Right atrium auricular region (tissue), 2 donors: ENCODE measurements around the gene HNRNPA0. TPM values are rescaled to one million over a fixed set of nuclear protein-coding genes. Genes with fewer than 3 reads are reported as not detected.

Source experiments
- DNase-seq: peaks from one replicate; pipeline ENCODE4 v3.0.0-alpha.2; 2019; ENCODE audit warnings: low spot score
- H3K27ac ChIP-seq, 2 donors: fragments of 200-600 bp; sonication (generic); 1 replicate in 1 of 2; 2 replicates in 1 of 2; pipeline ENCODE4 v1.5.1; 2016 to 2019
- H3K27me3 ChIP-seq, 2 donors: fragments of 200-600 bp; sonication (generic); one replicate each; pipeline versions ENCODE4 v1.5.1 to v1.6.0; 2017 to 2019
- H3K36me3 ChIP-seq: fragments of 200-600 bp; sonication (generic); one replicate; pipeline ENCODE4 v1.5.1; 2016
- H3K4me1 ChIP-seq, 2 donors: fragments of 200-600 bp; sonication (generic); one replicate each; pipeline versions ENCODE4 v1.5.1 to v1.6.0; 2017 to 2019
- H3K4me3 ChIP-seq, 2 donors: fragments of 200-600 bp; sonication (generic); 1 replicate in 1 of 2; 2 replicates in 1 of 2; pipeline ENCODE4 v1.5.1; 2017 to 2019; ENCODE audit warnings: mild to moderate bottlenecking in 1 of 2, moderate library complexity in 1 of 2
- H3K9me3 ChIP-seq, 2 donors: fragments of 200-600 bp; sonication (generic); one replicate each; pipeline ENCODE4 v1.5.1; 2019
- total RNA-seq, 2 donors: library from RNA; depleted of rRNA; stranded (reverse); fragments of >200 nt; gene quantifications; one replicate each; pipeline ENCODE4 v1.1.0, GENCODE V29; 2016
- TF ChIP-seq, protein P1 (sequence below), 2 donors: fragments of 200-600 bp; sonication (generic); IDR thresholded peaks; one replicate each; pipeline ENCODE4 v1.5.1; 2019; ENCODE audit warnings: antibody characterized with exemption in 2 of 2

HNRNPA0 gene
- total RNA-seq, 2 donors from 2014 or later, result 6.9 to 8.6 TPM

DNA sequence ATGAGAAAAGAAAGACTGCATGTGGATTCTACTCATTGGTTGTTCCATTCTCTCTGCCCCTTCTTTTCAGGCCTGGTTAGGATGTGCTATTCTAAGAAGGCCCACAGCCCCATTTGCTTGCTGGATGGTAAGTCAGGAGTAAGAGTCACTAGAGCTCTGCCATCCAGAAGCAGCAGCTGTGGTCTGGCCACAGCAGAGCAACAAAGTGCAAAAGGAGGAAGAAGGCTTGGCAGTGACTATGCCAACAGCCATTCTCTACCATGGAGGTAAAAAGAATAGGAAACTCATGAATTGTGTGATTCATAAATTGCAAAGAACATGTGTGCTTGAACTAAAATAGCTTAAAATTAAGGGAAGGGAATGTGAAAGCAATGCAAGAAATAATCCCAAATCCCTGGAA, 39.2 kb downstream of the HNRNPA0 start:
- peaks cover 0 to 5% of the 10 kb centered on the region in 2 donors for H3K9me3 ChIP-seq
- no peaks in the 10 kb centered on the region for H3K27me3 ChIP-seq
- TF ChIP-seq, protein P1, sequence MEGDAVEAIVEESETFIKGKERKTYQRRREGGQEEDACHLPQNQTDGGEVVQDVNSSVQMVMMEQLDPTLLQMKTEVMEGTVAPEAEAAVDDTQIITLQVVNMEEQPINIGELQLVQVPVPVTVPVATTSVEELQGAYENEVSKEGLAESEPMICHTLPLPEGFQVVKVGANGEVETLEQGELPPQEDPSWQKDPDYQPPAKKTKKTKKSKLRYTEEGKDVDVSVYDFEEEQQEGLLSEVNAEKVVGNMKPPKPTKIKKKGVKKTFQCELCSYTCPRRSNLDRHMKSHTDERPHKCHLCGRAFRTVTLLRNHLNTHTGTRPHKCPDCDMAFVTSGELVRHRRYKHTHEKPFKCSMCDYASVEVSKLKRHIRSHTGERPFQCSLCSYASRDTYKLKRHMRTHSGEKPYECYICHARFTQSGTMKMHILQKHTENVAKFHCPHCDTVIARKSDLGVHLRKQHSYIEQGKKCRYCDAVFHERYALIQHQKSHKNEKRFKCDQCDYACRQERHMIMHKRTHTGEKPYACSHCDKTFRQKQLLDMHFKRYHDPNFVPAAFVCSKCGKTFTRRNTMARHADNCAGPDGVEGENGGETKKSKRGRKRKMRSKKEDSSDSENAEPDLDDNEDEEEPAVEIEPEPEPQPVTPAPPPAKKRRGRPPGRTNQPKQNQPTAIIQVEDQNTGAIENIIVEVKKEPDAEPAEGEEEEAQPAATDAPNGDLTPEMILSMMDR (IDR thresholded peaks at IDR 0.05), result no peak
- H3K4me1 ChIP-seq, result peaks cover 0 to 1% of the 10 kb centered on the region in 2 donors
- no peak overlapping the region for H3K4me3 ChIP-seq
- H3K36me3 ChIP-seq, result peaks cover 8% of the 10 kb centered on the region
- H3K27ac ChIP-seq, result no peak overlapping the region
- DNase-seq, result no peak

DNA sequence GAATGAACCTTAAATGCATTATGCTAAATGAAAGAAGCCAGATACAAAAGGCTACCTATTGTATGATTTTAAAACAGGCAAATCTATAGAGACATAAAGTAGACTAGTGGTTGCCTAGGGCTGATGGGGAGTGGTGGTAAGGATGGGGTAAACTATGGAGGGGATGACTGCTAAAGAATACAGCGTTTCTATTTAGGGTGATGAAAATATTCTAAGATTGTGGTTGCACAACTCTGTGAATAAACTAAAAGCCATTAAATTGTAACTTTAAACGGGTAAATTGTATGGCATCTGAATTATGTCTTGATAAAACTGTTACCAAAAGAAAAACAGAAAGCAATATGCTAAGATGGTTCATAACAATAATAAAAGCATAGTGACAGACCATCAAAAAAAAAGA, 39.7 kb downstream of the HNRNPA0 start:
- Histone ChIP-seq H3K27ac (no peak overlapping the region), H3K9me3 (peaks cover 0 to 5% of the 10 kb centered on the region in 2 donors), H3K36me3 (peaks cover 9% of the 10 kb centered on the region), H3K27me3 (no peaks in the 10 kb centered on the region), H3K4me3 (no peak overlapping the region), H3K4me1 (peaks cover 0 to 6% of the 10 kb centered on the region in 2 donors)
- TF ChIP-seq, protein P1 (IDR thresholded peaks at IDR 0.05), result no peak
- no peak for DNase-seq

DNA sequence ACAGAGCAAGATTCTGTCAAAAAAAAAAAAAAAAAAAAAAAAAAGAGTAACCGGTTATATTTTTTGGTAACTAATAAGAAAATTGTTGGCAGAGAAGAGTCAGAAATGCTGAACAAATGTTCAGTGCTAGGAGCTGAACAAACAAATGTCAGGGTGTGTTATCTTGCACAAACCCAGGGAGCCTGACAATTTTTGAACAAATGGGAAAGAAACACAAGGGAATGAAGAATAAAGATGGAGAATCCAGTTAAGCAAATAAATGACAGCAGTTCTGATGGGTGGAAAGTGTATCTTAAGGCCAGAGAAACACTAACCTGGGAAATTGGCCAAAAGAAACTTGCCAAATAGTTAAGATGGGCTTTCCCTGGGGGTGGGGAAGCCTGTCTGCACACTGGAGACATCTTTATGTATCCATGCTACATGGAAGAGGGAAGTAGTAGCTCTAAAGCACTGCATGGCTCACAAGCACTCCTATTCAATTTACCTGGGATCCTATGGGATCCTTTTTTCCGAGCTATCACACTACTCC, 42.0 kb downstream of the HNRNPA0 start:
- TF ChIP-seq, protein P1 (IDR thresholded peaks at IDR 0.05), result no peak
- peaks cover 13% of the 10 kb centered on the region for H3K36me3 ChIP-seq

DNA sequence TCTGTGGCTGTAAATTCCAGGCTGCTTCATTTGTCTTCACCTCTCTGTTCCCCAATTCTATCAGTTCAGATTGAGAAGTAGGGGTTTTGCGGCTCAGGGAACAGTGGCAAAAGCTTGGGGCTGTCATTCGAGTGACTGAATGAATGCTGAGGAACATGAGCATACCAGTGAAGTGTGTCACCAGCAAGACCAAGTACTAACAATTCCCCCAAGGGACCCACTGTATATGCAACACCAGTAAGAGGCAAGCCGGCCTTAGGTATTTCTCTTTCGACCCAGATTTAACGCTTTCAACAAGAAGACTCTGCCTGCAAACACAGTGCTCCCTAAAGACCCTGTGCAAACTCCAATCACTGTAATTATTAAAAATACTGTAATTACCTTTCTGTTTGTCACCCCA, 44.1 kb downstream of the HNRNPA0 start:
- H3K4me3 ChIP-seq, result no peak overlapping the region
- H3K27me3 ChIP-seq, result no peaks in the 10 kb centered on the region
- no peak overlapping the region for H3K27ac ChIP-seq
- H3K4me1 ChIP-seq, result peaks cover 0 to 9% of the 10 kb centered on the region in 2 donors
- no peak for DNase-seq
- H3K9me3 ChIP-seq, result peaks cover 0 to 5% of the 10 kb centered on the region in 2 donors
- TF ChIP-seq, protein P1 (IDR thresholded peaks at IDR 0.05), result no peak
- peaks cover 13% of the 10 kb centered on the region for H3K36me3 ChIP-seq

More for the DNA sequence above, 42.0 kb downstream of the HNRNPA0 start:
- no peak overlapping the region for H3K4me3 ChIP-seq
- no peak overlapping the region for H3K27ac ChIP-seq
- H3K9me3 ChIP-seq, result peaks cover 0 to 5% of the 10 kb centered on the region in 2 donors
- no peak for DNase-seq
- peaks cover 0 to 9% of the 10 kb centered on the region in 2 donors for H3K4me1 ChIP-seq
- no peaks in the 10 kb centered on the region for H3K27me3 ChIP-seq

DNA sequence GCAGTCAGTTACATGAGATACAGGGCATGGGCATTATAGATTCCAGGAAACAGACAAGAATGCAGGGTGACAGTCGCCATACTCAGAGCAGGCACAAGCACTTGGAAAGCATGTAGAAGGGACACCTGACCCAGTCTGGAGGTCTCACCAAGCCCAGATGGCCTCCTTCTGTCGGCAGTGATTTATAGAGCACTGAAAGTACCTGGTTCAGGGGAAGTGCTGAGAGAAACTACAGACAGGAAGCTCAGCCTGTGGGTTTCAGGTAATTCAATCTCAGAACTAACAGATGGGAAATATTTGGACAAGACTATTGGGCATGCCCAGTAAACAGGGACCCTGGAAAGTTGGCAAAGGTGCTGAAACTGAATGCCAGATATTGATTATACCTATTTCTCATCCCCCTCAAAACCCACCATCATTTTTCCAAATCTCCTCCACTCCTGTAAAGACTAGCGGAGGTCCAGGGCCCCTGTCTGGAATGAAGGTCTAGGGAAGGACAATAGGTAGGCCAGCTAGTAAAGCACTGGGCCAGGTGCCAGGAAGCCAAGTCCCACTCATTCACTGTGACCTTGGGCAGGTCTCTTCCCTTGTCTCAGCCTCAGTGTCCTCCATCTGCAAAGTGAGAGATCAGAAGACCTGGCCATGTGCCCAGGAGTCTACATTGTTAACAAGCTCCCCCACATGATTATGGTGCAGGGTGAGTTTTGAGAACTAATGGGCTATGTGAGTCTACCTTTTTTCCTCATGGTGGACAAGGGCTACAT, 45.2 kb downstream of the HNRNPA0 start:
- TF ChIP-seq, protein P1 (IDR thresholded peaks at IDR 0.05), result no peak
- no peaks in the 10 kb centered on the region for H3K27me3 ChIP-seq
- no peak overlapping the region for H3K4me3 ChIP-seq
- no peak for DNase-seq
- peaks cover 9% of the 10 kb centered on the region for H3K36me3 ChIP-seq
- H3K4me1 ChIP-seq, result peaks cover 0 to 9% of the 10 kb centered on the region in 2 donors
- peaks cover 0 to 5% of the 10 kb centered on the region in 2 donors for H3K9me3 ChIP-seq
- H3K27ac ChIP-seq, result no peak overlapping the region
